GM10248 (cell line): ENCODE results near the gene SEMA3A.
"Not testable (repeated sequence)": the region's sequence is repeated elsewhere in the genome, so short reads cannot be mapped to it uniquely, and the experiment has no call there.

ENCODE experiments used
- CTCF ChIA-PET: fragments of 300-600 bp; sonication (Branson Sonifier 250); formaldehyde crosslinking; extraction: SDS; loops from one replicate; lab custom pipeline; 2021; ENCODE audit warnings: antibody characterized with exemption; lab: Yijun Ruan, JAX
- POLR2A ChIA-PET: fragments of 350-650 bp; sonication (Branson Sonifier 250); formaldehyde crosslinking; extraction: SDS; loops from one replicate; lab custom pipeline; 2020; ENCODE audit warnings: antibody characterized with exemption; lab: Yijun Ruan, JAX
- DNase-seq: peaks from one replicate; pipeline ENCODE4 v3.0.0; 2012; ENCODE audit errors: extremely low spot score
- CTCF ChIP-seq: IDR thresholded peaks from 2 replicates; pipeline ENCODE4 v1.5.1; 2012; ENCODE audit warnings: mild to moderate bottlenecking, low read depth; ENCODE audit errors: extremely low read depth, missing control alignments, control extremely low read depth

Gene SEMA3A

GRCh38 chr7:84194484-84195271 lies at the start of gene SEMA3A:
TSS of gene SEMA3A (minus strand) at chr7:84194789. CDS start at chr7:84194586, 203 bp downstream.
- ChIA-PET POLR2A (no interaction called here), CTCF (interaction anchor here (1.2 kb wide), 1 partner anchor 8 kb away, joined by 4 read pairs; no protein-coding TSS in a partner anchor)
- TF ChIP-seq CTCF, result no peak
- DNase-seq, result no peak

- POLR2A ChIA-PET, DNase-seq: not testable (repeated sequence)
- CTCF ChIA-PET, result interaction anchor here (0.9 kb wide), 1 partner anchor 29 kb away, joined by 3 read pairs; no protein-coding TSS in a partner anchor
These were observed 48.4 kb upstream of the SEMA3A start for GRCh38 chr7:84243037-84243436.

- ChIA-PET POLR2A (no interaction called here), CTCF (no interaction called here)
- DNase-seq, result no peak
- no peak for TF ChIP-seq CTCF
These were observed 44.0 kb upstream of the SEMA3A start for GRCh38 chr7:84238596-84238995.

- DNase-seq, result no peak
- TF ChIP-seq CTCF, result no peak
- POLR2A ChIA-PET, result no interaction called here
- CTCF ChIA-PET, result no interaction called here
These were observed 43.1 kb upstream of the SEMA3A start for GRCh38 chr7:84237533-84238173.

GRCh38 chr7:84236398-84236797 lies 41.8 kb upstream of the SEMA3A start:
- CTCF ChIA-PET, result no interaction called here
- POLR2A ChIA-PET, result no interaction called here
- no peak for DNase-seq
- TF ChIP-seq CTCF, result no peak

GRCh38 chr7:84232646-84233045 lies 38.1 kb upstream of the SEMA3A start:
- no peak for DNase-seq
- no peak for TF ChIP-seq CTCF
- ChIA-PET POLR2A (no interaction called here), CTCF (no interaction called here)

- POLR2A ChIA-PET, result no interaction called here
- CTCF ChIA-PET, result no interaction called here
- no peak for DNase-seq
- TF ChIP-seq CTCF, result no peak
These were observed 36.6 kb upstream of the SEMA3A start for GRCh38 chr7:84231157-84231556.
